Measurements from ENCODE around the gene WDSUB1. TPM values are rescaled to one million over a fixed set of nuclear protein-coding genes. Genes with fewer than 3 reads are reported as not detected.

WDSUB1 gene
- total and polyA plus RNA-seq, 10 donors: 5.2 to 14.8 (median 9.5) TPM

- WGBS, 5 donors: 27 to 39% (median 33%) methylated on average over 7 of the region's 7 CpGs
- DNase-seq: no peak
- H3K27ac ChIP-seq: peak overlapping the region in 7 of 8 donors; percentile 23 to 74 (median 54)
These were observed 36.4 kb downstream of the WDSUB1 start for GRCh38 chr2:159249990-159250715.

DNA sequence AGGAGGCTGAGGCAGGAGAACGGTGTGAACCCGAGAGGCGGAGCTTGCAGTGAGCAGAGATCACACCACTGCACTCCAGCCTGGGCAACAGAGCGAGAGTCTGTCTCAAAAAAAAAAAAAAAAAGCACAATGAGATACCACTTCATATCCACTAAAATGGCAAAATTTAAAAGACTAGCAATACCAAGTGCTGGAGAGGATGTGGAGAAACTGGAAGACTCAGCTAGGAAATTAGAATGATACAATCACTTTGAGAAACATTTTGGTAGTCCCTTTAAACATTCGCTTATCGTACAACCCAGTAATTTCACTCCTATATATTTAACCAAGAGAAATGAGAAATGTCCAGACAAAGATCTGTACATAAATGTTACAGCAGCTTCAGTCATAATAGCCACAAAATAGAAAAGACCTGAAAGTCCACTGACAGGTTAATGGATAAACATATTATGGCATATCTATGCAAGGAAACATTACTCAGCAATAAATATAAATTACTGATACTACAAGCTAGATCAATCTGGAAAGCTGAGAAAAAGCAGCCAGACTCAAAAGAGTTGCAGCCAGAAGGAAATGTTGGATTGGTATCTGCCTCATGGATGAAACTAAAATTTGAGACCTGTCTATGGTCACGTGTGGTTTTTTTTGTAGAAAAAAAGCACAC lies 40.0 kb downstream of the WDSUB1 start:
- Histone ChIP-seq H3K36me3 (peaks cover 0 to 71% (median 25%) of the 10 kb centered on the region in 6 donors), H3K27ac (no peak overlapping the region), H3K27me3 (replicated peaks in 1 of 7) (no peaks in the 10 kb centered on the region), H3K9me3 (peaks cover 0 to 13% (median 6%) of the 10 kb centered on the region in 8 donors), H3K4me3 (no peak overlapping the region), H3K4me1 (peaks cover 8 to 25% (median 20%) of the 10 kb centered on the region in 6 donors)
- DNase-seq: no peak
- no peak for TF ChIP-seq POLR2AphosphoS5 (IDR thresholded peaks at IDR 0.05)
- TF ChIP-seq POLR2A (IDR thresholded peaks at IDR 0.05): no peak
- no peak for TF ChIP-seq CTCF (IDR thresholded peaks at IDR 0.05 in 8 of 11, conservative IDR thresholded peaks at IDR 0.05 in 3 of 11)
- WGBS, 5 donors: 85 to 97% (median 90%) methylated on average over 7 of the region's 7 CpGs
- intact Hi-C loops (cut with DNase I; ENCODE audit: low total_unique reads): no loop called here

More at GRCh38 chr2:159249990-159250715, 36.4 kb downstream of the WDSUB1 start:
- intact Hi-C loops (cut with DNase I; ENCODE audit: low total_unique reads): no loop called here
- Histone ChIP-seq H3K27me3 (replicated peaks in 1 of 7) (no peaks in the 10 kb centered on the region), H3K4me1 (peaks cover 8 to 26% (median 20%) of the 10 kb centered on the region in 6 donors), H3K9me3 (peaks cover 0 to 13% (median 6%) of the 10 kb centered on the region in 8 donors), H3K4me3 (no peak overlapping the region), H3K36me3 (peaks cover 0 to 49% (median 20%) of the 10 kb centered on the region in 6 donors)
- TF ChIP-seq POLR2A (IDR thresholded peaks at IDR 0.05) (no peak), POLR2AphosphoS5 (IDR thresholded peaks at IDR 0.05) (peak in 1 of 3 donors; percentile 69), CTCF (IDR thresholded peaks at IDR 0.05 in 8 of 11, conservative IDR thresholded peaks at IDR 0.05 in 3 of 11) (peak in 1 of 11 experiments; percentile 17)

- H3K27me3 ChIP-seq (replicated peaks in 1 of 7): no peaks in the 10 kb centered on the region
- peaks cover 0 to 97% (median 43%) of the 10 kb centered on the region in 6 donors for H3K36me3 ChIP-seq
- DNase-seq: no peak
- TF ChIP-seq CTCF (IDR thresholded peaks at IDR 0.05 in 8 of 11, conservative IDR thresholded peaks at IDR 0.05 in 3 of 11): no peak
- TF ChIP-seq POLR2AphosphoS5 (IDR thresholded peaks at IDR 0.05): no peak
- TF ChIP-seq POLR2A (IDR thresholded peaks at IDR 0.05): no peak
- H3K27ac ChIP-seq: no peak overlapping the region
- intact Hi-C loops (cut with DNase I; ENCODE audit: low total_unique reads): no loop called here
- H3K9me3 ChIP-seq: peaks cover 0 to 13% (median 6%) of the 10 kb centered on the region in 8 donors
- H3K4me3 ChIP-seq: no peak overlapping the region
- H3K4me1 ChIP-seq: no peaks in the 10 kb centered on the region
These were observed 43.0 kb downstream of the WDSUB1 start for GRCh38 chr2:159243529-159243928.

GRCh38 chr2:159234868-159235267 lies 51.6 kb downstream of the WDSUB1 start:
- Histone ChIP-seq H3K27me3 (replicated peaks in 1 of 7) (no peaks in the 10 kb centered on the region), H3K27ac (no peak overlapping the region), H3K36me3 (peaks cover 0 to 90% (median 49%) of the 10 kb centered on the region in 6 donors), H3K4me1 (no peaks in the 10 kb centered on the region), H3K4me3 (no peak overlapping the region), H3K9me3 (no peaks in the 10 kb centered on the region)
- TF ChIP-seq CTCF (IDR thresholded peaks at IDR 0.05 in 8 of 11, conservative IDR thresholded peaks at IDR 0.05 in 3 of 11) (no peak), POLR2AphosphoS5 (IDR thresholded peaks at IDR 0.05) (no peak), POLR2A (IDR thresholded peaks at IDR 0.05) (no peak)
- WGBS, 5 donors: 92 to 95% (median 95%) methylated on average over 6 of the region's 6 CpGs
- DNase-seq: no peak
- intact Hi-C loops (cut with DNase I; ENCODE audit: low total_unique reads): no loop called here
